ENCODE measurements around the gene C1orf226. TPM values are rescaled to one million over a fixed set of nuclear protein-coding genes. Genes with fewer than 3 reads are reported as not detected.
A peak's percentile ranks its signal among the peaks of the same experiment; 100 is the strongest.

C1orf226 gene
- total RNA-seq, 1 experiment from 2014 or later, result 34.3 TPM

Small RNAs within 50 kb of the gene (microRNA-seq; reads per million reads assigned to microRNA genes)
- gene MIR556, result 272 reads per million, percentile 72 among the genes with 10 or more reads in this experiment

Other genes with a start within 250 kb of the C1orf226 start
- not detected in 2 replicates for gene SPATA46, start 4.9 kb upstream of the C1orf226 start, total RNA-seq (2021)
- gene SH2D1B, start 30.4 kb downstream of the C1orf226 start, total RNA-seq (2021), result 0.11 and 0.34 TPM in 2 replicates
- 50.3 and 62.2 TPM in 2 replicates for gene UHMK1, start 116.1 kb downstream of the C1orf226 start, total RNA-seq (2021)
- gene UAP1, start 180.0 kb downstream of the C1orf226 start, total RNA-seq (2021), result 122 and 152 TPM in 2 replicates